ENCODE results near the gene MYO5A.
"Not testable (repeated sequence)": the region's sequence is repeated elsewhere in the genome, so short reads cannot be mapped to it uniquely, and the experiment has no call there.

The MYO5A gene

DNA sequence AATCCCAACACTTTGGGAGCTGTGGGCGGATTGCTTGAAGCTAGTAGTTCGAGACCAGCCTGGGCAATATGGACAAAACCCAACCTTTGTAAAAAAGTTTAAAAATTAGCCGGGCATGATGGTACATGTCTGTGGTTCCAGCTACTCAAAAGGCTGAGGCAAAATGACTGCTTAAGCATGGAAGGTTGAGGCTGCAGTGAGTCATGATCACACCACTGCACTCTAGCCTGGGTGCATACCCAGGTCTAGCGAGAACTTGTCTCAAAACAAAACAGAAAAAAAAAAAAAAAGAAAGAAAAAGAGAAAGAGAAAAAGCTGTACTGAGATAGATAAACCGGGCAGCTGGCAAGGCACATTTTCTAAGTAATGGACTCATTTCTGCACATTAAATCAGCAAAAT is 29.5 kb upstream of the MYO5A start:
- no peak for DNase-seq (ENCODE audit: insufficient read length, low spot score)
- FAIRE-seq = peak; percentile 88
- no peak for TF ChIP-seq POLR2A (IDR thresholded peaks at IDR 0.05; ENCODE audit: low read depth, low read length)

DNA sequence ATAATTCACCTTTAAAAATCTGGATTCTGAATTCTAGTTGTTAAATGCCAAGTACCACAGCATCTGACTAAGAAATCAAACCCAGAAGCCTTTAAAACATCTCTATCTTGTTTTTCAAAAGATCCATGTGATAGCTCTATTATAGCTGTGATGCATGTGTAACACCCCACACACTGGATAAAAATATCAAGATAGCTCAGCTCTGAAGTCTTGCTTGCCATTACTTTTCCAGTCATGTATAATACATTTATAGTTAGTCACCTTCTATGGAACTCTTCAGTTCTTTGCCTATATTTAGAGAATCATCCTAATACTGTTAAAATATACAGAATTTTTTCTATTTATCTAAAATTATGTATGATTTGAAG is 28.6 kb upstream of the MYO5A start:
- FAIRE-seq = no peak
- TF ChIP-seq POLR2A (IDR thresholded peaks at IDR 0.05; ENCODE audit: low read depth, low read length) = no peak
- DNase-seq (ENCODE audit: insufficient read length, low spot score) = no peak

DNA sequence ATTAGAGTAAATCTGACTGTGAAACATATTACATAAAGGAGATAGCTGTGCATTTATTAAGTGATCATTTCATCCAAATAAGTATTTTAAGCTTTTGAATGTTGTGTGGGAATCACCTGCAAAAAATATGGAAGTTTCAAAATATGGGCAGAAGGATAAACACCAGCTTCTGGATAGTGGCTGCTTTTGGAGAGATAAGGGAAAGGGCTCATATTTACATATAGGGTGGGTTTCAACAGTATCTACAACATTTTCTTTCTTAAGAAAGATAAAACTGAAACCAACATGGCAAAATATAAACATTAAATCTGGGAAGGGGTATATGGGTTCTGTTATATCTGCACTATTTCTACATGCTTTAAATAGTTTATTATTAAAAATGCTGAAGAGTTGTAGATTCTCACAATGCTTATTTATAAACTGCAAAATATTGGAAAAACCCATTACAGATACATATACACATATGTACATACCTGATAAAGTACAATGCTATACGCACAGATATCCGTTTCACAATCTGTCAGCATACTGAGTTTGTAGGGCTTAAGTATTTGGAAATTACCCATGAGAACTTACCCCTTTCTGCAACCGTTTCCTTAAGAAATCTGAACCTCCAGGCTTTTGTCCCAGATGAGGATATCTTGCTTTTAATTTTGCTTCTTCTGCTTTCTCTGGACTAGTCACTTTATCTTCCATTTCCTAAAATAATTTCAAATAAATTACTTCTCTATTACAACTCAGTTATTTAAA is 28.0 kb upstream of the MYO5A start:
- DNase-seq (ENCODE audit: insufficient read length, low spot score) = no peak
- no peak for TF ChIP-seq POLR2A (IDR thresholded peaks at IDR 0.05; ENCODE audit: low read depth, low read length)
- FAIRE-seq = no peak

DNA sequence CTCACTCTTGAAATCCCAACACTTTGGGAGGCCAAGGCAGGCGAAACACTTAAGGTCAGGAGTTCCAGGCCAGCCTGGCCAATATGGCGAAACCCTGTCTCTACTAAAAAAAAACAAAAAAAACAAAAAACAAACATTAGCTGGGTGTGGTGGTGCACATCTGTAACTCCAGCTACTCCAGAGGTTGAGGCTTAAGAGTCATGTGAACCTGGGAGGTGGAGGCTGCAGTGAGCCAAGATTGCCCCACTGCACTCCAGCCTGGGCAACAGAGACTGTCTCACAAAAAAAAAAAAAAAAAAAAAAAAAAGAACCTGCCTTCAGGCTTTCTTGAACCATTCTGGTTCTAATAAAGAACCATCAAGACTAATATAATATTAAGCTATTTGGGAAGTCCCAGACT is 23.6 kb upstream of the MYO5A start:
- TF ChIP-seq POLR2A (IDR thresholded peaks at IDR 0.05; ENCODE audit: low read depth, low read length) = no peak
- no peak for FAIRE-seq
- DNase-seq (ENCODE audit: insufficient read length, low spot score) = no peak

DNA sequence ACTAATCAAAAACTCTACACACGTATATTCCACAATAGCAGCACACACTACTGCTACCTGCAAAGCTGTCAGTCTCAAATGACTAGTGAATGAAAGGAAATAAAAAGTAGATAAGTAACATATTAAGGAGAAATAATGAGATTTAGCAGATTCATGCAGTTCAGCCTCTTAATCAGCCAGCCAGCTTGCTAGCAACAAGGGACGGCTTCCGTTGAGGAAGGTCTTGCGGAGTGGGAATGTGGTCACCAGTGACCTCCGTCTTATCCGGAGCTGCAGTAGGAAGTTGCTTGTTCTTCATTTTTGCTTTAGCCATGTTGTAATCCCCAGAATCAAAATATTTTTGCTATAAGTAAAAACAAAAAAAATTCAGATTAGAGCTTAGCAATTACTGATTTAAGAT is 23.1 kb upstream of the MYO5A start:
- DNase-seq (ENCODE audit: insufficient read length, low spot score) (no peak), FAIRE-seq (no peak)
- TF ChIP-seq POLR2A (IDR thresholded peaks at IDR 0.05; ENCODE audit: low read depth, low read length) = no peak

DNA sequence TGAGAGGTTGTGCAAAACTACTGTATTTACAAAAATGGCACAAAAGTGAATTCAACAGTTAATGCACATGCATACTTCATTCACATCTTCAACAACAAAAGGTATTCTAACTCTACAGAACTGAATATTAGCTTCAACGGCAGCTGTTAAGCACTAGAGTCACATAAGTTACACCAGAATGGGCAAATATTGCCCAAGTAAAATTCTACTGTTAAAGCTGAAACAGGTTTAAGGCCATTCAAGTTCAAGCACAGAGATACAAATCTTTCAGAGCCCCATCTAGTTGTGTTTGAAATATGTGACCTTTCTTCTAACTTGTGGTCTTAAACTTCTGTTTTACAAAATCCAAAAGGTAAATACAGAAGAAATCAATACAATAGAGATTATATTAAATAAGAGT is 22.5 kb upstream of the MYO5A start:
- not testable (repeated sequence) for DNase-seq (ENCODE audit: insufficient read length, low spot score); FAIRE-seq

DNA sequence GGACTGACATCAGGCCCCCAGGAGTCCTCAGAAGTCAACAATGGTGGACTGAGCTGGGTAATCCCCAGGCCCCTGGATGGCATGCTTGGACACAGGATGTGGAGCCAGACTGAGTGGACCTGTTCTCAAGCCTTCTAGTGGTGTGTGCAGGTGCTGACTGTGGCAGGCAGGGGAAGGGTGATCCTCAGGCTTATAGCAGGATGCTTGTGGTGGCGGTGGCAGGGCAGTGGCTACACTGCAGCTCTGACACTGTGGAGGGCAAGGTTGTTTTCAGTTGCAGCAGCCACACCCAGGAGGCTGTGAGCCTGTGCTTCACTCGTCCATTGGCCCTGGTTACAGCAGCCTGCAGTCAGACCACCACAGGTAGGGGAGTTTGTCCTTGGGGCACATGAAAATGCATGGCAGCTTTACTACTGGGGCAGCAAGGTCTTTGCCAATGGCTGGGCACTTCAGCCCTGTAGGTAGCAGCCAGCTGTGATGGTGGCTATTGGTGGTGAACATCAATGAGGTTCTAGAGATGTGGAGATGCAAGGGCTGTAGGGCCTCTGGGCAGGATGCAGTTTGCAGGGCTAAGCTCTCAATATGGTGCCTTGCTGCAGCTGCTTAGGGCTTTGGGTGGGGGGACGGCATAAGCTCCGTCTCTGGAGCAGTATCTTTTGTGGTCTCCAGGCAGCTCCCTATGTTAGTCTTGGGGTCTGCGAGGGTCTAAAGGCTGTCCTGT is 17.5 kb upstream of the MYO5A start:
- no peak for TF ChIP-seq POLR2A (IDR thresholded peaks at IDR 0.05; ENCODE audit: low read depth, low read length)
- DNase-seq (ENCODE audit: insufficient read length, low spot score) (no peak), FAIRE-seq (no peak)

DNA sequence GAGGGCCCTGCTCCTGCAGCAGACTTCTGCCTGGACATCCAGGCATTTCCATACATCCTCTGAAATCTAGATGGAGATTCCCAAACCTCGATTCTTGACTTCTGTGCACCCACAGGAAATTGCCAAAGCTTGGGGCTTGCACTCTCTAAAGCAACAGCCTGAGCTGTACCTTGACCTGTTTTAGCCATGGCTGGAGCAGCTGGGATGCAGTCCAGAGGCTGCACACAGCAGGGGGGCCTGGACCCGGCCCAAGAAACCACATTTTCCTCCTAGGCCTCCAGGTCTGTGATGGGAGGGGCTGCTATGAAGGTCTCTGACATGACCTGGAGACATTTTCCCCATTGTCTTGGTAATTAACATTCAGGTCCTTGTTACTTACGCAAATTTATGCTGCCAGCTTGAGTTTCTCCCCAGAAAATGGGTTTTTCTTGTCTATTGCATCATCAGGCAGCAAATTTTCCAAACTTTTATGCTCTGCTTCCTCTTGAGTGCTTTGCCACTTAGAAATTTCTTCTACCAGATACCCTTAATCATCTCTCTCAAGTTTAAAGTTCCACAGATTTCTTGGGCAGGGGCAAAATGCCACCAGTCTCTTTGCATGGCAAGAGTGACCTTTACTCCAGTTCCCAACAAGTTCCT is 11.8 kb upstream of the MYO5A start:
- FAIRE-seq = no peak
- no peak for DNase-seq (ENCODE audit: insufficient read length, low spot score)
- no peak for TF ChIP-seq POLR2A (IDR thresholded peaks at IDR 0.05; ENCODE audit: low read depth, low read length)

DNA sequence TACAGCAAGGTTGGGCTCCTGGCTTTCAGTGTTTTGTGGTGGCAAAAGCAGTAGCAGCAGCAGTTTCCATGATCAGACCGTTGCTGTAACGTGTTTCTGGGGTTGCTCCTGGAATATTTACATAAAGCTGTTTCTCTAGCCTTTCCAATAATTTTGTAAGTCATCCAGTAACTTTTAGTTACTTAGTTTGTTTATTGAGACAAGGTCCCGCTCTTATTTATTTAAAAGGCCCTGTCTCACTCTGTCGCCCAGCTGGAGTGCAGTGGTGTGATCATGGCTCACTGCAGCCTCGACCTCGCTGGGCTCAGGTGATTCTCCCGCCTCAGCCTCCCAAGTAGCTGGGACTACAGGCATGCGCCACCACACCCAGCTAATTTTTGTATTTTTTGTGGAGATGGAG is 8.8 kb upstream of the MYO5A start:
- no peak for FAIRE-seq
- DNase-seq (ENCODE audit: insufficient read length, low spot score) = no peak
- no peak for TF ChIP-seq POLR2A (IDR thresholded peaks at IDR 0.05; ENCODE audit: low read depth, low read length)

DNA sequence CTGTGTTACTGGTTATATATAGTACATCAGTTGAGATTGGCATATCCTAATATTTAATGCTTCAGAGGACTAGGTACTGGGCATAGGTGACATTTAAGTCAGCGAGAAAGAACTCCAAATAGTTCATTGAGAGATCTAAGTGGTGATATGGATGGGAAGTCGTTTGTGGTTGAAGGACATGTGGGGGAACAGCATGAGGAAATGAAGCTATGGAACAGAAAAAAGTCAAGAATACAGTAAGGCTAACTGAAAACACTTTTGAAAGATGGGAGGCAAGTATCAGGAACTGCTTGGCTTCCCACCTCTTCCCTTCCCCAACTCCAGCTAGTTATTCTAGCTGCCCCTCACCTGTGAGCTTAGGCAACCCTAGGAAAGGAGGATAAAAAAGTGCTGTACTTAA is 3.7 kb upstream of the MYO5A start:
- DNase-seq (ENCODE audit: insufficient read length, low spot score) (no peak), FAIRE-seq (no peak)
- TF ChIP-seq POLR2A (IDR thresholded peaks at IDR 0.05; ENCODE audit: low read depth, low read length) = no peak

DNA sequence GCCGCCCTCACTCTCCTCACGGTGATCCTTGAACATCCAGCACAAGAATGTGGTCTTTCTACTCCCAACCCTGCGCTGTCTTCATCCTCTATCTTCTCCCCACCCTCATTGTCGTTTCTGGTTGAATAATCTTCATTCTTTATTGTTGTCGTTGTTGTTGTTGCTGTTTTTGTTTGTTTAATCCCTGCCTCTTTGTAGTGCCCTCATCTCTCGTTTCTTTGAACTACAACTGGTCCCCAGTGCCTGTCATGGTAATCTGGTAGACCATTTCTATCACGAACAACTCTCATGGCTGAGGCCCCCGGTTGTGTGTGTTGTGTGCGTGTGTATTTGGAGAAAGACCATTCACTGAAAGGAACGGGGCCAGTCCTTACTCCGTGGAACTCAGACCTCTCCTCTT is 1.3 kb upstream of the MYO5A start:
- FAIRE-seq (no peak), DNase-seq (ENCODE audit: insufficient read length, low spot score) (no peak)
- TF ChIP-seq POLR2A (IDR thresholded peaks at IDR 0.05; ENCODE audit: low read depth, low read length) = no peak

DNA sequence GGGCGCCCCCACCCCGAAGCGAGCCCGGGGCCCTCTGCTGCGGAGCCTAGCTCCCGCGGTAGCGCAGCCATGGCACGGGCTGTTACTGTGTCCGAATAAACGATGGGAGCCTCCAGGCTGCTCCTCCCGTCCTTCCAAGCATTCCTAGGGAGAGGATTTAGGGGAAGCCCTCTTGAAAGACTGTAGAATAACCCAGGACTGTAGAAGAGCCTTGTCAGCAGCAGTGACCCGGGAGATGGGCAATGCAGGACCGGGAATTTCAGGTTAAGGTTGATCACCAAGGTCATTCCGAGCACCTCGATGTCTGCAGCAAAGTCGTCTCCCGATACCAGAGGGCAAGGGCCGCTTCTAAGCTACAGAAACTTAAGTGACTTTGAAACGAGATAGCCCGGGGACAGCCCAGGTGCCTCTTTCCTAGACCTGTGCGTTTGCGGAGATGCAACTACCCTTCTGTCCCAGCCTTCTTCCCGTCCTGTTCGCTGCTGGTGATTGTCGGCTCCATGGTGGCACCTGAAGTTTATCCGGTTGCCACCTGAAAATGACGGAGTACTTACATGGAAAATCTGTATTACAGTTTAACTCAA is 753 bp upstream of the MYO5A start:
- no peak for TF ChIP-seq POLR2A (IDR thresholded peaks at IDR 0.05; ENCODE audit: low read depth, low read length)
- DNase-seq (ENCODE audit: insufficient read length, low spot score) (no peak), FAIRE-seq (no peak)

DNA sequence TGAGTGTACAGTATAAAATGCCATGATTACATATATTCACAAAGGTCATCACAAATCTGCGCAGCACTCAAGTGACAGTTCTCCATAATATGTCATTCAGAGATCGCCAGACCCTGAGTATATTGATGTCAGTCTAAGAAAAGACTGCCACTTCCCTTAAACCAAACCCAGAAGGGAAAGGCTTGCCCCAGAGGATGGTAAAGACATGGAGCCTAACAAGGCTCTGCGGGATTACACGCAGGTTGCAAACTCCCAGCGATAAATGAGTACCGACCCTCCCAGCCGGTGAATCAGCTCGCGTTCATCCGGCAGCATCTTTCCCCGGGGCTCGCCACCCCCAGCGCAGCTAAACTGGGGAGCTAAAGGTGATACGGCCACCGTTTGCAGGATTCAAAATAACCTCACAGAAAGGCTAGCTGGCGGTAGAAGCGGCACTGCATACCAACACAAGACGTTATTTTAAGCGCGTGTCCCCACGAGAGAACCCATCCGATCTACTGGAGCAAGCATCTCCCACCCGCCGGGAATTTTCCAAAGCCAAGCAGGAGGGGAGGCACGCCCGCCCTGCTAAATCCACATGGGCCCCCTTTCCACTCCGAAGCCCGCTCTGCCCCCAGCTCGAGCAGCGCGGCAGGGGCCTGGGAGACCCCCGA is 643 bp downstream of the MYO5A start:
- no peak for TF ChIP-seq POLR2A (IDR thresholded peaks at IDR 0.05; ENCODE audit: low read depth, low read length)
- DNase-seq (ENCODE audit: insufficient read length, low spot score) = peak; percentile 41
- FAIRE-seq = no peak

Measured in H54 (cell line).